ENCODE measurements around the gene RSU1. TPM values are rescaled to one million over a fixed set of nuclear protein-coding genes. Genes with fewer than 3 reads are reported as not detected.

RSU1 gene
- total and polyA plus RNA-seq, 10 of the 15 experiments (the other 5 are each of a cell fraction or from before 2014, with no cell fraction given): 49.2 to 139 (median 81.3) TPM

DNA sequence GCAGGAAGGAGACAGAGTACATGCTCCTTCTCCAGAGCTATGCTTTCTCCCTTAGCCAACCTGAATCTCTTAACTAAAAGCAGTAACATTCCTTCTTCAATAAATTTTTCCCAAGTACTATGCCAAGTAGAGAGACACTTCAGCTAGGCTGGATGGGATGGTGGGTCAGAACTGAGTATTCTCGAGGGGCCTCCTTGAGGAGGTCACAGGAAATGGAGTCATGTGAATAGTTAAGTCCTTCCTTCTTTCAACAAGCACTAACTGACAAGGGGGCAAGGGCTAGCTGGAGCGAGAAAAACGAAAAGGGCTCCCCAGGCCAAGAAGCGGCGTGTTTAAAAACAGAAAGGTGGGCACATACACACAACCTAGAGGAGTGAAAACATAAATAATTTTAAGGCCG lies 5.5 kb downstream of the RSU1 start:
- ChIA-PET POLR2A (no interaction called here), RAD21 (ENCODE audit: unreplicated experiment) (interaction anchor here (1.0 to 1.8 kb wide), 2 partner anchors 33 to 909 kb away, joined by 3 to 4 read pairs; no protein-coding TSS in a partner anchor), SMC1A (ENCODE audit: uncharacterized antibody, unreplicated experiment) (interaction anchor here (0.7 to 3.0 kb wide), 4 partner anchors 10 to 39 kb away, joined by 3 to 12 read pairs (median 4); no protein-coding TSS in a partner anchor), CTCF (interaction anchor here (0.9 to 2.1 kb wide), 5 partner anchors 8 to 909 kb away, joined by 3 to 8 read pairs (median 4); no protein-coding TSS in a partner anchor)
- DNase-seq (ENCODE audit: low read depth, low spot score): no peak
- Histone ChIP-seq H3K4me1 (ENCODE audit: control insufficient read depth, insufficient read depth, low read length) (no peaks in the 10 kb centered on the region), H4K20me1 (ENCODE audit: control insufficient read depth, insufficient read depth) (no peaks in the 10 kb centered on the region; the same call in 1 of the 2 replicates), H3K9ac (ENCODE audit: control insufficient read depth, insufficient read depth, low read length) (no peak overlapping the region), H3K27ac (ENCODE audit: control insufficient read depth, insufficient read depth) (no peak overlapping the region), H3K9me3 (replicated peaks; ENCODE audit: control insufficient read depth, insufficient read depth, low read length) (no peaks in the 10 kb centered on the region), H3K4me3 (no peak overlapping the region), H2AFZ (ENCODE audit: control insufficient read depth, low read depth, low read length) (no peak overlapping the region), H3K27me3 (replicated peaks in 1 of 2; ENCODE audit: control insufficient read depth in 2 of 2, insufficient read depth in 2 of 2, low read length in 1 of 2) (no peaks in the 10 kb centered on the region), H3K79me2 (ENCODE audit: control insufficient read depth, insufficient read depth, low read length) (peaks cover 23% of the 10 kb centered on the region), H3K4me2 (ENCODE audit: control insufficient read depth, insufficient read depth) (no peak overlapping the region), H3K36me3 (ENCODE audit: control insufficient read depth in 2 of 2, insufficient read depth in 2 of 2, low read length in 1 of 2) (no peaks in the 10 kb centered on the region)
- no peak for FAIRE-seq
- WGBS (ENCODE audit: insufficient coverage, insufficient replicate concordance, low lambda C conversion rate, missing lambda C conversion rate): 88% methylated on average over 6 of the region's 6 CpGs
- TF ChIP-seq EGR1 (IDR thresholded peaks at IDR 0.05; ENCODE audit: borderline replicate concordance in 1 of 2, low read depth in 2 of 2, low read length in 2 of 2): no peak
- no peak for TF ChIP-seq ATF3 (IDR thresholded peaks at IDR 0.05; ENCODE audit: borderline replicate concordance, extremely low read depth, low read depth, low read length)
- intact Hi-C loops (cut with micrococcal nuclease; ENCODE audit: unreplicated experiment): no loop called here
- in situ Hi-C loops (cut with MboI): loop anchor here (25.0 kb wide), 1 partner anchor 1851 kb away; the partner anchor contains the start of genes ARL5B and NSUN6
- no peak for ATAC-seq
- no TSS peak for BruUV-seq (replicated peaks)

DNA sequence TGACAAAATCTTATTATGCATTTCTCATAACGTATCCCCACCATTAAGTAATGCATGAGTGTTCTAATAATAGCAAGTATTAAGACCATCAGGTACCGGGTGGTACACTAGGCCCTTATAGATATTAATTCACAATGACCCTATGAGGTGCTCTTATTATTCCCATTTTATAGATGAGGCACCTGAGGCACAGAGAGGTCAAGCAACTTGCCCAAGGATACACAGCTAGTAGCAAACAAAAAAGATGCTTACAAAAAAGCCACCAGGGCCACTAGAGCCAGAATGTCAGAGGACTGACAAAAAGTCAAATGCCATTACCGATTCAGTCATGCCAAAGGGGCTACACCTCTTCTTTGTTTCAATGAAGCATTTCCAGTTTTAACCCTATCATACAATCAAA lies 5.9 kb downstream of the RSU1 start:
- no peak for FAIRE-seq
- intact Hi-C loops (cut with micrococcal nuclease; ENCODE audit: unreplicated experiment): no loop called here
- TF ChIP-seq PKNOX1 (IDR thresholded peaks at IDR 0.05) (no peak), MYB (IDR thresholded peaks at IDR 0.05; ENCODE audit: borderline replicate concordance, low read depth, low read length) (no peak), CBX5 (IDR thresholded peaks at IDR 0.05; ENCODE audit: low read depth) (no peak), GABPA (IDR thresholded peaks at IDR 0.05; ENCODE audit: low read depth) (no peak), TCF7 (IDR thresholded peaks at IDR 0.05; ENCODE audit: borderline replicate concordance) (no peak), YY1 (IDR thresholded peaks at IDR 0.05; ENCODE audit: low read depth, low read length) (no peak), SMAD1 (IDR thresholded peaks at IDR 0.05; ENCODE audit: low read depth, partially characterized antibody) (no peak), WRNIP1 (IDR thresholded peaks at IDR 0.05; ENCODE audit: borderline replicate concordance, low read depth, low read length) (no peak), MEF2B (IDR thresholded peaks at IDR 0.05; ENCODE audit: partially characterized antibody, poor library complexity, severe bottlenecking) (no peak), CHD1 (IDR thresholded peaks at IDR 0.05; ENCODE audit: low read depth, low read length) (no peak), CEBPB (IDR thresholded peaks at IDR 0.05; ENCODE audit: borderline replicate concordance in 1 of 2, low read depth in 2 of 2, low read length in 2 of 2) (no peak)
- TF ChIP-seq, protein P1, sequence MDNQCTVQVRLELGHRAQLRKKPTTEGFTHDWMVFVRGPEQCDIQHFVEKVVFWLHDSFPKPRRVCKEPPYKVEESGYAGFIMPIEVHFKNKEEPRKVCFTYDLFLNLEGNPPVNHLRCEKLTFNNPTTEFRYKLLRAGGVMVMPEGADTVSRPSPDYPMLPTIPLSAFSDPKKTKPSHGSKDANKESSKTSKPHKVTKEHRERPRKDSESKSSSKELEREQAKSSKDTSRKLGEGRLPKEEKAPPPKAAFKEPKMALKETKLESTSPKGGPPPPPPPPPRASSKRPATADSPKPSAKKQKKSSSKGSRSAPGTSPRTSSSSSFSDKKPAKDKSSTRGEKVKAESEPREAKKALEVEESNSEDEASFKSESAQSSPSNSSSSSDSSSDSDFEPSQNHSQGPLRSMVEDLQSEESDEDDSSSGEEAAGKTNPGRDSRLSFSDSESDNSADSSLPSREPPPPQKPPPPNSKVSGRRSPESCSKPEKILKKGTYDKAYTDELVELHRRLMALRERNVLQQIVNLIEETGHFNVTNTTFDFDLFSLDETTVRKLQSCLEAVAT (IDR thresholded peaks at IDR 0.05): no peak

More for the DNA sequence above, 5.9 kb downstream of the RSU1 start:
- BruUV-seq (replicated peaks): no TSS peak
- no peaks in the 10 kb centered on the region for H3K4me1 ChIP-seq (ENCODE audit: control insufficient read depth, insufficient read depth, low read length)
- no peak overlapping the region for H3K4me2 ChIP-seq (ENCODE audit: control insufficient read depth, insufficient read depth)
- no peak overlapping the region for H3K27ac ChIP-seq (ENCODE audit: control insufficient read depth, insufficient read depth)
- no peaks in the 10 kb centered on the region for H3K9me3 ChIP-seq (replicated peaks; ENCODE audit: control insufficient read depth, insufficient read depth, low read length)
- H2AFZ ChIP-seq (ENCODE audit: control insufficient read depth, low read depth, low read length): no peak overlapping the region
- ChIA-PET SMC1A (ENCODE audit: uncharacterized antibody, unreplicated experiment) (interaction anchor here (0.7 kb wide), 1 partner anchor 10 kb away, joined by 3 read pairs; no protein-coding TSS in a partner anchor), POLR2A (no interaction called here), RAD21 (ENCODE audit: unreplicated experiment) (interaction anchor here (1.0 to 1.8 kb wide), 2 partner anchors 32 to 909 kb away, joined by 3 to 4 read pairs; no protein-coding TSS in a partner anchor), CTCF (interaction anchor here (0.9 to 2.1 kb wide), 4 partner anchors 8 to 909 kb away, joined by 3 to 8 read pairs (median 4); no protein-coding TSS in a partner anchor)
- H3K79me2 ChIP-seq (ENCODE audit: control insufficient read depth, insufficient read depth, low read length): peaks cover 18% of the 10 kb centered on the region
- H3K36me3 ChIP-seq (ENCODE audit: control insufficient read depth in 2 of 2, insufficient read depth in 2 of 2, low read length in 1 of 2): no peaks in the 10 kb centered on the region
- H4K20me1 ChIP-seq (ENCODE audit: control insufficient read depth, insufficient read depth): no peaks in the 10 kb centered on the region; the same call in 1 of the 2 replicates
- WGBS (ENCODE audit: insufficient coverage, insufficient replicate concordance, low lambda C conversion rate, missing lambda C conversion rate): 77% methylated on average over 3 of the region's 3 CpGs
- no peak overlapping the region for H3K9ac ChIP-seq (ENCODE audit: control insufficient read depth, insufficient read depth, low read length)
- no peak overlapping the region for H3K4me3 ChIP-seq
- no peak for ATAC-seq
- no peak for DNase-seq (ENCODE audit: low read depth, low spot score)
- in situ Hi-C loops (cut with MboI): loop anchor here (25.0 kb wide), 1 partner anchor 1851 kb away; the partner anchor contains the start of genes ARL5B and NSUN6
- no peaks in the 10 kb centered on the region for H3K27me3 ChIP-seq (replicated peaks in 1 of 2; ENCODE audit: control insufficient read depth in 2 of 2, insufficient read depth in 2 of 2, low read length in 1 of 2)
